ENCODE data around the gene LMX1B. TPM values are rescaled to one million over a fixed set of nuclear protein-coding genes. Genes with fewer than 3 reads are reported as not detected.

Gene LMX1B
- total and polyA plus RNA-seq, 2 donors (not counting 1 experiment from before 2014, with no cell fraction given) = not detected

- Histone ChIP-seq H3K27ac (ENCODE audit: insufficient read depth, low read length) (no peak overlapping the region), H3K9ac (ENCODE audit: insufficient read depth, low read length) (no peak overlapping the region), H2AFZ (ENCODE audit: low read length) (no peak overlapping the region), H3K4me3 (replicated peaks in 1 of 4; ENCODE audit: control extremely low read depth in 1 of 4, insufficient read depth in 1 of 4, low read depth in 3 of 4, low read length in 4 of 4) (no peak overlapping the region), H4K20me1 (ENCODE audit: control insufficient read depth, extremely low read depth, insufficient read depth, low read length) (no peaks in the 10 kb centered on the region), H3K27me3 (ENCODE audit: control insufficient read depth, insufficient read depth, low read length) (peaks cover 77% of the 10 kb centered on the region), H3K4me2 (ENCODE audit: extremely low read depth, insufficient read depth, low read length) (no peak overlapping the region), H3K36me3 (ENCODE audit: control insufficient read depth, insufficient read depth, low read length) (no peaks in the 10 kb centered on the region), H3K4me1 (ENCODE audit: control insufficient read depth, extremely low read depth, insufficient read depth, low read length) (no peaks in the 10 kb centered on the region), H3K79me2 (ENCODE audit: control insufficient read depth, insufficient read depth, low read length) (no peaks in the 10 kb centered on the region), H3K9me3 (ENCODE audit: control insufficient read depth, insufficient read depth, low read depth, low read length) (no peaks in the 10 kb centered on the region)
- no peak for DNase-seq (ENCODE audit: low read depth in 2 of 2)
- TF ChIP-seq CTCF (conservative IDR thresholded peaks at IDR 0.05 in 1 of 2, IDR thresholded peaks at IDR 0.05 in 1 of 2; ENCODE audit: low read depth in 1 of 2, low read length in 2 of 2) (no peak), EZH2 (IDR thresholded peaks at IDR 0.05; ENCODE audit: low read length, missing control alignments) (peak; percentile 74)
Observed at GRCh38 chr9:126624912-126625311, 11.2 kb downstream of the LMX1B start.

- H2AFZ ChIP-seq (ENCODE audit: low read length) = no peak overlapping the region
- no peak overlapping the region for H3K4me2 ChIP-seq (ENCODE audit: extremely low read depth, insufficient read depth, low read length)
- H3K79me2 ChIP-seq (ENCODE audit: control insufficient read depth, insufficient read depth, low read length) = no peaks in the 10 kb centered on the region
- no peak overlapping the region for H3K27ac ChIP-seq (ENCODE audit: insufficient read depth, low read length)
- no peaks in the 10 kb centered on the region for H3K36me3 ChIP-seq (ENCODE audit: control insufficient read depth, insufficient read depth, low read length)
- no peak overlapping the region for H3K4me3 ChIP-seq (replicated peaks in 1 of 4; ENCODE audit: control extremely low read depth in 1 of 4, insufficient read depth in 1 of 4, low read depth in 3 of 4, low read length in 4 of 4)
- DNase-seq (ENCODE audit: low read depth in 2 of 2) = no peak
- H3K27me3 ChIP-seq (ENCODE audit: control insufficient read depth, insufficient read depth, low read length) = peaks cover 71% of the 10 kb centered on the region
- H3K9ac ChIP-seq (ENCODE audit: insufficient read depth, low read length) = no peak overlapping the region
- TF ChIP-seq CTCF (conservative IDR thresholded peaks at IDR 0.05 in 1 of 2, IDR thresholded peaks at IDR 0.05 in 1 of 2; ENCODE audit: low read depth in 1 of 2, low read length in 2 of 2) (no peak), EZH2 (IDR thresholded peaks at IDR 0.05; ENCODE audit: low read length, missing control alignments) (peak; percentile 72)
- H3K9me3 ChIP-seq (ENCODE audit: control insufficient read depth, insufficient read depth, low read depth, low read length) = no peaks in the 10 kb centered on the region
- H3K4me1 ChIP-seq (ENCODE audit: control insufficient read depth, extremely low read depth, insufficient read depth, low read length) = no peaks in the 10 kb centered on the region
- no peaks in the 10 kb centered on the region for H4K20me1 ChIP-seq (ENCODE audit: control insufficient read depth, extremely low read depth, insufficient read depth, low read length)
Observed at GRCh38 chr9:126625329-126626126, 11.8 kb downstream of the LMX1B start.

- Histone ChIP-seq H3K79me2 (ENCODE audit: control insufficient read depth, insufficient read depth, low read length) (no peaks in the 10 kb centered on the region), H3K27ac (ENCODE audit: insufficient read depth, low read length) (no peak overlapping the region), H3K4me1 (ENCODE audit: control insufficient read depth, extremely low read depth, insufficient read depth, low read length) (no peaks in the 10 kb centered on the region), H3K27me3 (ENCODE audit: control insufficient read depth, insufficient read depth, low read length) (peaks cover 65% of the 10 kb centered on the region), H3K9ac (ENCODE audit: insufficient read depth, low read length) (no peak overlapping the region), H3K36me3 (ENCODE audit: control insufficient read depth, insufficient read depth, low read length) (no peaks in the 10 kb centered on the region), H3K4me2 (ENCODE audit: extremely low read depth, insufficient read depth, low read length) (no peak overlapping the region), H2AFZ (ENCODE audit: low read length) (no peak overlapping the region), H4K20me1 (ENCODE audit: control insufficient read depth, extremely low read depth, insufficient read depth, low read length) (no peaks in the 10 kb centered on the region), H3K4me3 (replicated peaks in 1 of 4; ENCODE audit: control extremely low read depth in 1 of 4, insufficient read depth in 1 of 4, low read depth in 3 of 4, low read length in 4 of 4) (no peak overlapping the region), H3K9me3 (ENCODE audit: control insufficient read depth, insufficient read depth, low read depth, low read length) (no peaks in the 10 kb centered on the region)
- TF ChIP-seq EZH2 (IDR thresholded peaks at IDR 0.05; ENCODE audit: low read length, missing control alignments) (peak; percentile 88), CTCF (conservative IDR thresholded peaks at IDR 0.05 in 1 of 2, IDR thresholded peaks at IDR 0.05 in 1 of 2; ENCODE audit: low read depth in 1 of 2, low read length in 2 of 2) (no peak)
- no peak for DNase-seq (ENCODE audit: low read depth in 2 of 2)
Observed at GRCh38 chr9:126626127-126626925, 12.6 kb downstream of the LMX1B start.
